Uterus (tissue), 2 donors: ENCODE results near the gene CD46.

Experiments
- POLR2A ChIP-seq, 2 donors: fragments of 450-650 bp; IDR thresholded peaks; one replicate each; pipeline ENCODE4 v1.6.1; 2016; ENCODE audit warnings: antibody characterized with exemption in 2 of 2, mild to moderate bottlenecking in 1 of 2, moderate library complexity in 1 of 2
- TF ChIP-seq, protein P1 (sequence below), 4 experiments: fragments of 200-600 bp in 2 of 4; fragments of 450-650 bp in 2 of 4; sonication (generic) in 2 of 4; IDR thresholded peaks; one replicate each; pipeline ENCODE4 v1.5.1; 2016 to 2019; ENCODE audit warnings: antibody characterized with exemption in 4 of 4, mild to moderate bottlenecking in 2 of 4, moderate library complexity in 1 of 4

DNA sequence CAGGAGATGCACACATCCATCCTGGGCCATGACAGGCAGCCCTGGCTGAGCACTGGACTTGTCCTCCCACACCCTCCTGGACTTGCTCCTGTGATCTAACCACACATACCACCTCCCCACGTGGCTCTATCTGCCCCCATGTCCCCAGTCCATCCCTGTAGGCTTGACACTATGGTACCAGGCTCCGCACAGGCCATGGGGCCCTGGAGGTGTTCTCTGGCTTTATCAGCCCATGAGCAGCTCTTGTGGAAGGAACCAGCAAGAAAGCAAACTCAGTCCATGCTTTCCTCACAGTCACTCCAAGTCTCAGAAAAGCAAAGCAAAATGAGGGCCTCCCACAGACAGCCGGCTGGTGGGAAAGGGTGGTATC, 61.6 kb downstream of the CD46 start:
- TF ChIP-seq, protein P1, sequence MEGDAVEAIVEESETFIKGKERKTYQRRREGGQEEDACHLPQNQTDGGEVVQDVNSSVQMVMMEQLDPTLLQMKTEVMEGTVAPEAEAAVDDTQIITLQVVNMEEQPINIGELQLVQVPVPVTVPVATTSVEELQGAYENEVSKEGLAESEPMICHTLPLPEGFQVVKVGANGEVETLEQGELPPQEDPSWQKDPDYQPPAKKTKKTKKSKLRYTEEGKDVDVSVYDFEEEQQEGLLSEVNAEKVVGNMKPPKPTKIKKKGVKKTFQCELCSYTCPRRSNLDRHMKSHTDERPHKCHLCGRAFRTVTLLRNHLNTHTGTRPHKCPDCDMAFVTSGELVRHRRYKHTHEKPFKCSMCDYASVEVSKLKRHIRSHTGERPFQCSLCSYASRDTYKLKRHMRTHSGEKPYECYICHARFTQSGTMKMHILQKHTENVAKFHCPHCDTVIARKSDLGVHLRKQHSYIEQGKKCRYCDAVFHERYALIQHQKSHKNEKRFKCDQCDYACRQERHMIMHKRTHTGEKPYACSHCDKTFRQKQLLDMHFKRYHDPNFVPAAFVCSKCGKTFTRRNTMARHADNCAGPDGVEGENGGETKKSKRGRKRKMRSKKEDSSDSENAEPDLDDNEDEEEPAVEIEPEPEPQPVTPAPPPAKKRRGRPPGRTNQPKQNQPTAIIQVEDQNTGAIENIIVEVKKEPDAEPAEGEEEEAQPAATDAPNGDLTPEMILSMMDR (IDR thresholded peaks at IDR 0.05): no peak
- TF ChIP-seq POLR2A (IDR thresholded peaks at IDR 0.05): no peak
